ENCODE results near the gene KDM7A.
"Not testable (repeated sequence)": the region's sequence is repeated elsewhere in the genome, so short reads cannot be mapped to it uniquely, and the experiment has no call there.

KDM7A gene

DNA sequence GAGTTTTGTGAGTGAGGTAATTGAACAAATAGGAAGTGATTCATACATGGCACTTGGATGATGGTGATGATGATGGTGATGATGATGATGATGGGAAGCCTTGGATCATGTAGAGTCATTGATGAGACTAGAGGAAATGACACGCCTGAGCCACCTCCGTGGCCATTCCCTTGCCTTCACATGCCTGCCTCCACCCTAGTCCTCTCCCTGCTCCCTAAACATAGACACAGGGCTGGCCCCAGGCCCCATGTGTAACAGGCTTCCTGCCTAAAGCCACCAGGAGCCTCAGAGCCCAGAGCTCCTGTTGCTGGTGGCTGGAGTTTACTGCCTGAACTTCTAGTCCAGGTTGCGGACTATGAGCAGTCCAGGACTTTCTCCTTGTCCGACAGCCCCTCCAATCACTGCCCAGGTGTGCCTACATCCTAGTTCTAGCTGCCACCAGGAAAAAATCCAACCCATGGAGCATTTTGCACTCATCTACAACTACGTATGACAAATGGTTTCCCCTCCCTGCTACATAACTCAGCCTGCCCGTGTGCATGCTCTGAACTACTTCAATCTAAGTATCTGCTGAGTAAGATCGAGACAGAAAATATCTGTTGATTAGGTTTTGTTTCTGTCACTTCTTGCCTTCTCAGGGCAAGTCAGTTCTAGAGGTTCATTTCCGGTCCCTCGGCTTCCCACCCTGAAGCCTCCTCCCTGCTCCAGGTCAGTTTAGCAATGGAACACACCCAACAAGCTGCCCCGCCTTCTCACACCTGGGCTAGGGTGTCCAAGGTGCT, 35.5 kb upstream of the KDM7A start:
- peaks cover 11% of the 10 kb centered on the region for H3K4me1 ChIP-seq (ENCODE audit: control insufficient read depth, insufficient read depth, low read length)
- no peak for DNase-seq (ENCODE audit: low read depth)
- H3K36me3 ChIP-seq (ENCODE audit: control insufficient read depth, insufficient read depth, low read length, severe bottlenecking) = no peaks in the 10 kb centered on the region
- no peak overlapping the region for H3K9ac ChIP-seq (ENCODE audit: low read length)
- H3K4me3 ChIP-seq (ENCODE audit: low read length) = no peak overlapping the region
- peaks cover 5% of the 10 kb centered on the region for H3K9me3 ChIP-seq (ENCODE audit: control insufficient read depth, low read length)
- H3K27me3 ChIP-seq (replicated peaks; ENCODE audit: control insufficient read depth, insufficient read depth, low read length) = no peaks in the 10 kb centered on the region

DNA sequence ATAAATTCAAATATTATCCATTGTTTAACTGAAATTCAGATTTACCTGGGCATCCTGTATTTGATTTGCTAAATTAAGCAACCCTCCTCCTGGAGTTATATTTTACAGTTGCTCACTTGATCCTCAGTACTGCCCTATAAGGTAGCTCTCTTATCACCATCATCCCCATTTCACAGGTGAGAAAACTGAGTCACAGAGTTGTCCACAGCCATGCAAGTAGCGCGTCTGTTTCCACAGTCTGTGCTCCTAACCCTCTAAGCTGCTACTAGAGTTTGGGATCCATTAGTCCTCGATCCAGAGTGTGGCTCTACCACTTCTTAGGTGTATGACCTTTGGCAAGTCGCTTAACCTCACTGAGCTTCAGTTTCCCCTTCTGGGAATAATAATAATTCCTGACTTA, 34.9 kb upstream of the KDM7A start:
- Histone ChIP-seq H3K4me3 (ENCODE audit: low read length) (no peak overlapping the region), H3K9ac (ENCODE audit: low read length) (no peak overlapping the region), H3K27me3 (replicated peaks; ENCODE audit: control insufficient read depth, insufficient read depth, low read length) (no peaks in the 10 kb centered on the region), H3K4me1 (ENCODE audit: control insufficient read depth, insufficient read depth, low read length) (peaks cover 11% of the 10 kb centered on the region), H3K36me3 (ENCODE audit: control insufficient read depth, insufficient read depth, low read length, severe bottlenecking) (no peaks in the 10 kb centered on the region), H3K9me3 (ENCODE audit: control insufficient read depth, low read length) (peaks cover 5% of the 10 kb centered on the region)
- DNase-seq (ENCODE audit: low read depth) = no peak

DNA sequence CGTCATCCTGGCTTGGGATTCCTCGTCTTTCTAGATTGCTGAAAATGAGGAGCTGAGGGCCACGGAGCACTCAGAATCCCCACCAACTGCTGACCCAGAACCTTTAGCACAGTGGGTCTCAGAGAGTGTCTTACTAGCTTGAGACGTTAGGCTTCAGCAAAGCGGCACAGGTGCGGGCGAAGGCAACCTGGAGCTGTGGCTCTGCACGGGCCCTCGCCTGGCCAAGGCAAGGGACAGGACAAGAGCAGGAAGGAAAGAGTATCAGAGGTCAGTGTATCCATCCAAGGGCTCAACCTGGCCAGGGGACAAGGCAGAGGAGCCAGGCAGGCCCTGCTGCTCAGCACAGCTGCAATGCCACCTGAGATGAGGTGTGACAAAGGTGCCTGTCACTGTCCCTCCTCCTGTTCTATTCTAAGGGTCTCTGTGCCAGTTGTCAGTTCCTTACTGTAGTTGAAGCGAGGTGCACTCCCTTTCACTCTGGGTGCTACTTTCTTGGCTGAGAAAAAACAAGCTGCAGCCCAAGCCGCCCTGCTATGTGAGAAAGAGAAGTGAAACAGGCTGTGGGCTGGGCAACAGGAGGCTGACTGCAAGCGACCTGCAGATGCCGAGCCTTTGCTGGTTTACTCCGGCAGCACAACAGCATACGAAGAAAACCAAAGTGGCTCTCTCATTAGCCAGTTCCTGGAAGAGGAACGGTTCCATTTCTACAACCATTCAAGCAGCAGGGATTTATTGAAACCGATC, 33.3 kb upstream of the KDM7A start:
- no peaks in the 10 kb centered on the region for H3K27me3 ChIP-seq (replicated peaks; ENCODE audit: control insufficient read depth, insufficient read depth, low read length)
- H3K4me1 ChIP-seq (ENCODE audit: control insufficient read depth, insufficient read depth, low read length) = peaks cover 11% of the 10 kb centered on the region
- DNase-seq (ENCODE audit: low read depth) = no peak
- H3K9me3 ChIP-seq (ENCODE audit: control insufficient read depth, low read length) = no peaks in the 10 kb centered on the region
- no peak overlapping the region for H3K9ac ChIP-seq (ENCODE audit: low read length)
- no peaks in the 10 kb centered on the region for H3K36me3 ChIP-seq (ENCODE audit: control insufficient read depth, insufficient read depth, low read length, severe bottlenecking)
- no peak overlapping the region for H3K4me3 ChIP-seq (ENCODE audit: low read length)

GRCh38 chr7:140206616-140207389, 30.0 kb upstream of the KDM7A start:
- Histone ChIP-seq H3K4me1 (ENCODE audit: control insufficient read depth, insufficient read depth, low read length) (no peaks in the 10 kb centered on the region), H3K4me3 (ENCODE audit: low read length) (no peak overlapping the region), H3K36me3 (ENCODE audit: control insufficient read depth, insufficient read depth, low read length, severe bottlenecking) (no peaks in the 10 kb centered on the region), H3K9ac (ENCODE audit: low read length) (no peak overlapping the region), H3K9me3 (ENCODE audit: control insufficient read depth, low read length) (peaks cover 12% of the 10 kb centered on the region), H3K27me3 (replicated peaks; ENCODE audit: control insufficient read depth, insufficient read depth, low read length) (no peaks in the 10 kb centered on the region)
- DNase-seq (ENCODE audit: low read depth) = no peak

- no peaks in the 10 kb centered on the region for H3K36me3 ChIP-seq (ENCODE audit: control insufficient read depth, insufficient read depth, low read length, severe bottlenecking)
- no peak overlapping the region for H3K4me3 ChIP-seq (ENCODE audit: low read length)
- no peaks in the 10 kb centered on the region for H3K27me3 ChIP-seq (replicated peaks; ENCODE audit: control insufficient read depth, insufficient read depth, low read length)
- H3K9ac ChIP-seq (ENCODE audit: low read length) = no peak overlapping the region
- no peaks in the 10 kb centered on the region for H3K4me1 ChIP-seq (ENCODE audit: control insufficient read depth, insufficient read depth, low read length)
- H3K9me3 ChIP-seq (ENCODE audit: control insufficient read depth, low read length) = peaks cover 12% of the 10 kb centered on the region
- DNase-seq (ENCODE audit: low read depth) = no peak
Observed at GRCh38 chr7:140205600-140205999, 28.8 kb upstream of the KDM7A start.

- Histone ChIP-seq H3K4me3 (ENCODE audit: low read length) (no peak overlapping the region), H3K36me3 (ENCODE audit: control insufficient read depth, insufficient read depth, low read length, severe bottlenecking) (no peaks in the 10 kb centered on the region), H3K4me1 (ENCODE audit: control insufficient read depth, insufficient read depth, low read length) (peaks cover 13% of the 10 kb centered on the region), H3K9me3 (ENCODE audit: control insufficient read depth, low read length) (peaks cover 12% of the 10 kb centered on the region), H3K27me3 (replicated peaks; ENCODE audit: control insufficient read depth, insufficient read depth, low read length) (no peaks in the 10 kb centered on the region), H3K9ac (ENCODE audit: low read length) (no peak overlapping the region)
- DNase-seq (ENCODE audit: low read depth) = no peak
Observed at GRCh38 chr7:140203556-140203955, 26.8 kb upstream of the KDM7A start.

DNA sequence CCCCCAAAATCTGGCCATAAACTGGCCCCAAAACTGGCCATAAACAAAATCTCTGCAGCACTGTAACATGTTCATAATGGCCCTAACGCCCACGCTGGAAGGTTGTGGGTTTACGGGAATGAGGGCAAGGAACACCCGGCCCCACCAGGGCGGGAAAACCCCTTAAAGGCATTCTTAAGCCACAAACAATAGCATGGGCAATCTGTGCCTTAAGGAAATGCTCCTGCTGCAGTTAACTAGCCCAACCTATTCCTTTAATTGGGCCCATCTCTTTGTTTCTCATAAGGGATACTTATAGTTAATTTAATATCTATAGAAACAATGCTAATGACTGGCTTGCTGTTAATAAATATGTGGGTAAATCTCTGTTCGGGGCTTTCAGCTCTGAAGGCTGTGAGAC, 26.2 kb upstream of the KDM7A start:
- not testable (repeated sequence) for H3K36me3 ChIP-seq (ENCODE audit: control insufficient read depth, insufficient read depth, low read length, severe bottlenecking); DNase-seq (ENCODE audit: low read depth); H3K27me3 ChIP-seq (replicated peaks; ENCODE audit: control insufficient read depth, insufficient read depth, low read length); H3K4me3 ChIP-seq (ENCODE audit: low read length); H3K9ac ChIP-seq (ENCODE audit: low read length)
- Histone ChIP-seq H3K9me3 (ENCODE audit: control insufficient read depth, low read length) (peaks cover 12% of the 10 kb centered on the region), H3K4me1 (ENCODE audit: control insufficient read depth, insufficient read depth, low read length) (peaks cover 13% of the 10 kb centered on the region)

- Histone ChIP-seq H3K9ac (ENCODE audit: low read length) (no peak overlapping the region), H3K4me1 (ENCODE audit: control insufficient read depth, insufficient read depth, low read length) (peaks cover 13% of the 10 kb centered on the region), H3K9me3 (ENCODE audit: control insufficient read depth, low read length) (peaks cover 19% of the 10 kb centered on the region), H3K4me3 (ENCODE audit: low read length) (no peak overlapping the region), H3K36me3 (ENCODE audit: control insufficient read depth, insufficient read depth, low read length, severe bottlenecking) (no peaks in the 10 kb centered on the region), H3K27me3 (replicated peaks; ENCODE audit: control insufficient read depth, insufficient read depth, low read length) (no peaks in the 10 kb centered on the region)
- no peak for DNase-seq (ENCODE audit: low read depth)
Observed at GRCh38 chr7:140201393-140201792, 24.6 kb upstream of the KDM7A start.

DNA sequence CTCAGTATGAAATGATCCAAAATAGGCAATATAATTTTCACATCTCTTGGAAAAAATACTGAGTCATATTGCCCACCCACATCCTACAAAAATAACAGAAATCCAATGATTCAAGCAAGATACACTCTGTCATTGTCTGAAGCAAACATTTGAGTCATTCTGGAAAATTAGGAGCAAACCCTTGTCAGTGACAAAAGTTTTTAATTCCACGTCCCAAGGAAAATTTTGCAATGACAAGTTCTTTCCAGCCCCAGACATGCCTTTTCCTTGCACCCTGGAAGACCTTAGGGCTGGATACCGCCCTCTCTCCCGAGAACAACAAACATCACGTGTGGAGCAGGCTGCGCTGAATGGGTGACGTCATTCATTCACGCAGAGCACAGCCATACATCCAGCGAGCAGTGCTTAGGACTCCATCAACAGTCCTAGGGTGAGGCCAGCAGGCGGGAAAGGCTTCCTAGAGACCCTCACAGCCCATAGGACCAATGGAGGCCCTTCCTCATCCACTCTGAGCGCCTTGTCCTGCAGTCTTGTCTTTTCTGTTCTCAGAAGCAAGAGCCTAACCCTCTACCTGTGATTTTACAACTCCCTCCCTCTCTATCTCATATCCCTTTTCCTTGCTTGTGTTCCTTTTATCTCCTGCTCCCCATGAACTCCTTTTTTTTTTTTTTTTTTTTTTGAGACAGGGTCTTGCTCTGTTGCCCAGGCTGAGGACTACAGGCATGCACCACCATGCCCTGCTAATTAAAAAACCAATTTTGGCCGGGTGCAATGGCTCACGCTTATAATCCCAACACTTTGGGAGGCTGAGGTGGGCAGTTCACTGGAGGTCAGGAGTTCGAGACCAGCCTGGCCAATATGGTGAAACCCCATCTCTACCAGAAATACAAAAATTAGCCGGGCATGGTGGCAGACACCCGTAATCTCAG, 23.5 kb upstream of the KDM7A start:
- Histone ChIP-seq H3K4me1 (ENCODE audit: control insufficient read depth, insufficient read depth, low read length) (peaks cover 13% of the 10 kb centered on the region), H3K36me3 (ENCODE audit: control insufficient read depth, insufficient read depth, low read length, severe bottlenecking) (no peaks in the 10 kb centered on the region), H3K27me3 (replicated peaks; ENCODE audit: control insufficient read depth, insufficient read depth, low read length) (no peaks in the 10 kb centered on the region), H3K9me3 (ENCODE audit: control insufficient read depth, low read length) (peaks cover 19% of the 10 kb centered on the region), H3K9ac (ENCODE audit: low read length) (peak overlapping the region; percentile 44), H3K4me3 (ENCODE audit: low read length) (peak overlapping the region; percentile 64)
- DNase-seq (ENCODE audit: low read depth) = peak; percentile 31

DNA sequence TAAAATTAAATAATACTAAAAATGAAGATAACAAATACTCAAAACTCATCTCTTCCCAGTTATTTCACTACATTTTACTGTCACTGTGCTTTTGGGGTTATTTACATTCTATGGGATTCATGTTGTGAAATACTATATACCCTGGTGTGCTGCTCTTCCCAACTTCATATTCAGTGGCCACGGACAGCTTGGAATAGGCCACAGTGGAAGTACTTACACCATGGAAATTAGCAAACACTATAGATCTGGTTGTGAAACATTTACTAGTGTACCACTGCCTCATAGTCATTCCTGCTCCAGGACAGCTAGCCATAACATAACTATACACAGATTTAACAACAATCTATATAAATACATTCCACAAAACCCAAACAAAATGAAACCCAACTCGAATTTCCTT, 21.2 kb upstream of the KDM7A start:
- Histone ChIP-seq H3K36me3 (ENCODE audit: control insufficient read depth, insufficient read depth, low read length, severe bottlenecking) (no peaks in the 10 kb centered on the region), H3K9ac (ENCODE audit: low read length) (no peak overlapping the region), H3K4me3 (ENCODE audit: low read length) (no peak overlapping the region), H3K27me3 (replicated peaks; ENCODE audit: control insufficient read depth, insufficient read depth, low read length) (no peaks in the 10 kb centered on the region), H3K9me3 (ENCODE audit: control insufficient read depth, low read length) (peaks cover 10% of the 10 kb centered on the region), H3K4me1 (ENCODE audit: control insufficient read depth, insufficient read depth, low read length) (peaks cover 13% of the 10 kb centered on the region)
- DNase-seq (ENCODE audit: low read depth) = no peak
